Measurements from ENCODE around the gene LGI2. TPM values are rescaled to one million over a fixed set of nuclear protein-coding genes. Genes with fewer than 3 reads are reported as not detected.

Gene LGI2
- total and polyA plus RNA-seq, 2 experiments from 2014 or later = 0.63 to 8.0 TPM

DNA sequence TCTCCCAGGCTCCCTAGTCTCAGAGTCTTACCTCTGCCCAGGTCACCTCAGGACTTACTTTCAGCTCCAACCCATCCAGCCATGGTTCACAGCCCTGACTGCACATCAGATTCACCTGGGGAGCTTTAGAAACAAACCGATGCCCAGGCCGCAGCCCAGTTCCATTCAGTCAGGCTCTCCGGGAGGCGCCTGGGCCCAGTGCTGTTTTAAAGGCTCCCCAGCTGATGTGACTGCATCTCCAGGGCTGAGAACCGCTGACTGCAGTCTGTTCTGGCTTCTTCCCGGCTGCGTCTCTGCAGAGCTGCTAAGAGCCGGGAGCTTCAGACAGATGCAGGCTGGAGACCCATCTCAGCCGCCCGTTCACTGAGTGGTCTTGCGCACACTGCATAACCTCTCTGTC, 44.4 kb upstream of the LGI2 start (continued):
- TF ChIP-seq POLR2AphosphoS5 (IDR thresholded peaks at IDR 0.05; ENCODE audit: low read depth) (no peak), CREB1 (CRISPR knock-in tag; IDR thresholded peaks at IDR 0.05; ENCODE audit: low read depth) (no peak)
- TF ChIP-seq, protein P1, sequence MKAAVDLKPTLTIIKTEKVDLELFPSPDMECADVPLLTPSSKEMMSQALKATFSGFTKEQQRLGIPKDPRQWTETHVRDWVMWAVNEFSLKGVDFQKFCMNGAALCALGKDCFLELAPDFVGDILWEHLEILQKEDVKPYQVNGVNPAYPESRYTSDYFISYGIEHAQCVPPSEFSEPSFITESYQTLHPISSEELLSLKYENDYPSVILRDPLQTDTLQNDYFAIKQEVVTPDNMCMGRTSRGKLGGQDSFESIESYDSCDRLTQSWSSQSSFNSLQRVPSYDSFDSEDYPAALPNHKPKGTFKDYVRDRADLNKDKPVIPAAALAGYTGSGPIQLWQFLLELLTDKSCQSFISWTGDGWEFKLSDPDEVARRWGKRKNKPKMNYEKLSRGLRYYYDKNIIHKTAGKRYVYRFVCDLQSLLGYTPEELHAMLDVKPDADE (IDR thresholded peaks at IDR 0.05) = no peak

DNA sequence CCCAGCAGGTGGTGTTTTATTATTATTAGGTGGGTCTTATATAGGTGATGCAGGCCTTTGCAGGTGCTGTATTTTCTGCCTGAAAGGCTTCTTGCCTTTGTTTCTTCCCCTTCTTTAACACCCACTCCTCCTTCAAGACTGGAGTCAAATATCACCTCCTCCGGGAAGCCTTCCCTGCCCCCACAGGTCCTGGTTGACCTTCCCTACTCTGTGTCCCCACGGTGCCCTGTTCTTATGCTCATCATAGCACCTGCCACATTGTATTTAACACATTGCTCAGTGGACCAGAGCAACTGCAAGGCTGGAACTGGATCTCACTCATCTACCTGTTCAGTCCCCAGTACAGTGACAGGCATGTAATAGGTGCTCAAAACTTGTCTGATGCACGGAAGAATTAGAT, 39.8 kb upstream of the LGI2 start:
- no peak overlapping the region for H2AFZ ChIP-seq
- DNase-seq (ENCODE audit: low spot score) = no peak
- Mint-ChIP-seq H3K27me3 (ENCODE audit: insufficient read depth, low read depth, poor library complexity) (no peaks in the 10 kb centered on the region), H3K36me3 (ENCODE audit: low read depth) (no peaks in the 10 kb centered on the region), H3K4me1 (peaks cover 23% of the 10 kb centered on the region), H3K9me3 (0 out of 3 replicates have a peak, but pooled peaks cover 3% of the 10 kb centered on the region), H3K4me3 (no peak overlapping the region), H3K27ac (no peak overlapping the region)
- H3K4me3 ChIP-seq = no peak overlapping the region
- ATAC-seq = peak; percentile 52
- H3K4me1 ChIP-seq (ENCODE audit: insufficient read depth) = peaks cover 27% of the 10 kb centered on the region
- TF ChIP-seq EZH2phosphoT487 (IDR thresholded peaks at IDR 0.05; ENCODE audit: unreplicated experiment) (no peak), ZNF462 (CRISPR knock-in tag; IDR thresholded peaks at IDR 0.05) (no peak), NANOG (IDR thresholded peaks at IDR 0.05; ENCODE audit: borderline replicate concordance) (no peak), POLR2AphosphoS5 (IDR thresholded peaks at IDR 0.05; ENCODE audit: low read depth) (no peak)
- H3K9me2 ChIP-seq (ENCODE audit: insufficient read depth) = no peaks in the 10 kb centered on the region
- H3K27ac ChIP-seq (ENCODE audit: low read depth) = no peak overlapping the region
- no peaks in the 10 kb centered on the region for H3F3A ChIP-seq (replicated peaks; ENCODE audit: low read depth)
- H3K79me2 ChIP-seq (replicated peaks; ENCODE audit: insufficient read depth) = no peaks in the 10 kb centered on the region
- no peak overlapping the region for H3K4me2 ChIP-seq
- H3K27me3 ChIP-seq (ENCODE audit: insufficient read depth) = no peaks in the 10 kb centered on the region
- H3K36me3 ChIP-seq (ENCODE audit: insufficient read depth) = no peaks in the 10 kb centered on the region
- H4K20me1 ChIP-seq (replicated peaks; ENCODE audit: insufficient read depth) = no peaks in the 10 kb centered on the region
